CD8-positive, alpha-beta memory T cell (primary cell): ENCODE results near the gene TCEAL7. TPM values are rescaled to one million over a fixed set of nuclear protein-coding genes. Genes with fewer than 3 reads are reported as not detected.

Experiments
- CTCF ChIA-PET: fragments of 350-600 bp; sonication (Branson Sonifier 250); formaldehyde crosslinking; loops from one replicate; lab custom pipeline; 2021; ENCODE audit warnings: antibody characterized with exemption; lab: Charles Lee
- POLR2A ChIA-PET: fragments of 350-600 bp; sonication (Branson Sonifier 250); formaldehyde crosslinking; loops from one replicate; lab custom pipeline; 2021; ENCODE audit warnings: antibody characterized with exemption; lab: Charles Lee
- DNase-seq, 5 donors: peaks; one replicate each; pipeline versions ENCODE4 v3.0.0 to v3.0.0-alpha.2; 2020 to 2022; ENCODE audit warnings: mixed read lengths in 1 of 5
- H3K27ac ChIP-seq: one replicate; pipeline ENCODE4 v1.7.0; 2013; ENCODE audit warnings: low read depth, mild to moderate bottlenecking, low read length, moderate library complexity
- H3K27me3 ChIP-seq: 2 replicates; pipeline ENCODE4 v1.7.0; 2013; ENCODE audit warnings: low read length, mild to moderate bottlenecking; ENCODE audit not compliant: insufficient read depth, poor library complexity, severe bottlenecking
- H3K36me3 ChIP-seq: 2 replicates; pipeline ENCODE4 v1.7.0; 2013; ENCODE audit warnings: mild to moderate bottlenecking, low read length, moderate library complexity; ENCODE audit not compliant: insufficient read depth
- H3K4me1 ChIP-seq: 2 replicates; pipeline ENCODE4 v1.7.0; 2013; ENCODE audit warnings: mild to moderate bottlenecking, low read length, moderate library complexity; ENCODE audit not compliant: insufficient read depth
- H3K4me3 ChIP-seq: 2 replicates; pipeline ENCODE4 v1.7.0; 2013; ENCODE audit warnings: mild to moderate bottlenecking, low read length
- H3K9me3 ChIP-seq: 2 replicates; pipeline ENCODE4 v1.7.0; 2013; ENCODE audit warnings: mild to moderate bottlenecking, low read length
- H3K27ac Mint-ChIP-seq, 8 donors: one replicate each; pipeline ENCODE4 v1.8.0; 2020 to 2021; ENCODE audit warnings: mixed read lengths in 8 of 8, mild to moderate bottlenecking in 6 of 8, inconsistent platforms in 3 of 8, moderate library complexity in 3 of 8
- H3K27me3 Mint-ChIP-seq, 2 donors: one replicate each; pipeline ENCODE4 v1.8.0; 2020 to 2021; ENCODE audit warnings: mixed read lengths in 2 of 2, mild to moderate bottlenecking in 1 of 2, moderate library complexity in 1 of 2
- H3K36me3 Mint-ChIP-seq, 3 donors: one replicate each; pipeline ENCODE4 v1.8.0; 2020 to 2021; ENCODE audit warnings: mixed read lengths in 3 of 3, inconsistent platforms in 1 of 3, mild to moderate bottlenecking in 1 of 3
- H3K4me1 Mint-ChIP-seq, 3 donors: one replicate each; pipeline ENCODE4 v1.8.0; 2020 to 2021; ENCODE audit warnings: mixed read lengths in 3 of 3, inconsistent platforms in 1 of 3, mild to moderate bottlenecking in 1 of 3
- H3K4me3 Mint-ChIP-seq, 7 donors: one replicate each; pipeline ENCODE4 v1.8.0; 2020 to 2021; ENCODE audit warnings: mixed read lengths in 7 of 7, mild to moderate bottlenecking in 6 of 7, moderate library complexity in 4 of 7, inconsistent platforms in 2 of 7
- H3K9me3 Mint-ChIP-seq, 5 donors: one replicate each; pipeline ENCODE4 v1.8.0; 2020 to 2022; ENCODE audit warnings: mixed read lengths in 5 of 5, mild to moderate bottlenecking in 3 of 5, moderate library complexity in 2 of 5, inconsistent platforms in 1 of 5
- polyA plus RNA-seq: library from polyadenylated mRNA; unstranded; fragments of 300-500 nt; fragmentation: Illumina TruSeq; gene quantifications from one replicate; pipeline ENCODE4 v1.2.3, GENCODE V29; 2021
- total RNA-seq, 2 experiments: library from RNA; stranded (reverse); gene quantifications; one replicate each; pipeline ENCODE4 v1.2.3, GENCODE V29; 2021

TCEAL7 gene
- total and polyA plus RNA-seq, 3 experiments from 2014 or later: not detected

DNA sequence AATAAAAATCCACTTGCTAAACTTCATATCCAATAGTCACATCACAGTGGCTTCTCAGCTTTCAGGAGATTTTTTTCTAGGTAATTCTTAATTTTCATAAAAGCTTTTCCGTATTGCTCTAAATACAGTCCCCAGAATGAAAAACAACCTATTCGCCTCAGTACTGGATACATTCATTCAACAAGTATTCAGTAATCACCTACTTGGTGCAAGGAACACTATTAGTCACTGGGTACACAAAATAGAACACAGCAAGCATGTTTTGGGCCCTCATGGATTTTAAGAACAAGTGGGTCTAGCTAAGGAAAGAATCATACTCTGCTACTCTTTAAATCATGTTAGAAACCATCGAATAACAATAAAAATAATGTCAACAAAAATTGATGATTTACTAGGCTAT is 43.5 kb downstream of the TCEAL7 start:
- peaks cover 4 to 8% (median 5%) of the 10 kb centered on the region in 3 donors for H3K4me1 Mint-ChIP-seq
- Histone ChIP-seq H3K9me3 (no peaks in the 10 kb centered on the region), H3K4me1 (no peaks in the 10 kb centered on the region), H3K36me3 (no peaks in the 10 kb centered on the region), H3K4me3 (no peak overlapping the region), H3K27me3 (no peaks in the 10 kb centered on the region), H3K27ac (no peak overlapping the region)
- no peak overlapping the region for H3K27ac Mint-ChIP-seq
- no peaks in the 10 kb centered on the region for H3K9me3 Mint-ChIP-seq
- peaks cover 10 to 12% of the 10 kb centered on the region in 2 donors for H3K27me3 Mint-ChIP-seq
- no peaks in the 10 kb centered on the region for H3K36me3 Mint-ChIP-seq
- CTCF ChIA-PET: no interaction called here
- POLR2A ChIA-PET: no interaction called here
- H3K4me3 Mint-ChIP-seq: no peak overlapping the region
- no peak for DNase-seq

DNA sequence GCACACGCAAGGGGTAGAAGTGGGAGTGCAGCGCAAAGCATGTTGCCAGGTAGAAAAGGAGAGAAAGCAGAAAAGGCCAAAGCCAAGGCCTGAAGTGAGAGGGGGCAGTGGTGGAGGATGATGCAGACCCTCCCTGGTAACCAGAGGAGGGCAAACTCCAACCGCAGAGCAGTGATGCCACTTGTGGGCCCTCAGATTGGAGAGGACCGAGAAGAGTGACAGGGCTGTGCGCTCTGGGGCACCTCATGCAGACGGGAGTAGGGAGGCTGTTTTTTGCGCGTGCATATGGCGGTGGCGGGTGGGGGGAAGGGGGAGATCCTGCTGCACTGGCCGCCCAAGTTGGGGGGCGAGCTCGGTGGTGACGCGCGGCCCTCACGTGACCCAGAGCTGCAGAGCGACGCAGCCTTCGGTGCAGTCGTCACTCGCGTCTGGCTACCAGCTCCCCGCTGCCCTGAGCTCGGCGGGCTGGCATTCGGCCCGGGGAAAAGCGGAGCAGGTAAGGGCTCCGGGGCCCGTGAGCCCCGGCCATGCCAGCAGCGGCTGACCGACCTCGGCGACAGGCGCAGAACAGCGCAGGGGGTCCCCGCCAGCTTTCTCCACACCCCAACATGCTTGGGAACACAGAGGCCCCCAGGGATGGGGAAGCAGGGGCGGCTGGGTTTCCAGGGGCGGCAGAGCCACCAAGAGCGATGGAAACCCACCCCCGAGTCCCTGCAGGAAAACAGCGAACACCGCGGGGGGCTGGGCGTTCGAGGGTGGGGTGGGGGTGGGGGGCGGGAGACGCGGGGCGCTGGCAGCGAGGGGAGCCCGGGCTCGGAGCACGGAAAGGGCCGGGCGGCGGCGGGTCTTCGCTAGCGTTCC is 46.3 kb downstream of the TCEAL7 start, which contains the start of gene BEX3:
TSS of gene BEX3 (plus strand) at position 421 of the 861 bp plus-strand sequence. CDS start 984 bp downstream, outside the sequence.
- Mint-ChIP-seq H3K27me3 (peaks cover 8% of the 10 kb centered on the region in 2 donors), H3K27ac (peak within 1 kb of the TSS in 5 of 8 donors; percentile 14 to 83 (median 54)), H3K36me3 (no peaks in the 10 kb centered on the region), H3K4me3 (peak within 1 kb of the TSS; percentile 70 to 89 (median 74)), H3K9me3 (no peaks in the 10 kb centered on the region), H3K4me1 (peaks cover 4 to 8% (median 5%) of the 10 kb centered on the region in 3 donors)
- H3K27ac ChIP-seq: no peak within 1 kb of the TSS
- no peak within 1 kb of the TSS for H3K4me3 ChIP-seq
- no peaks in the 10 kb centered on the region for H3K36me3 ChIP-seq
- no peaks in the 10 kb centered on the region for H3K27me3 ChIP-seq
- POLR2A ChIA-PET: no interaction called here
- CTCF ChIA-PET: no interaction called here
- peak in 4 of 5 donors; percentile 1 to 53 (median 31) for DNase-seq
- no peaks in the 10 kb centered on the region for H3K4me1 ChIP-seq
- H3K9me3 ChIP-seq: no peaks in the 10 kb centered on the region

DNA sequence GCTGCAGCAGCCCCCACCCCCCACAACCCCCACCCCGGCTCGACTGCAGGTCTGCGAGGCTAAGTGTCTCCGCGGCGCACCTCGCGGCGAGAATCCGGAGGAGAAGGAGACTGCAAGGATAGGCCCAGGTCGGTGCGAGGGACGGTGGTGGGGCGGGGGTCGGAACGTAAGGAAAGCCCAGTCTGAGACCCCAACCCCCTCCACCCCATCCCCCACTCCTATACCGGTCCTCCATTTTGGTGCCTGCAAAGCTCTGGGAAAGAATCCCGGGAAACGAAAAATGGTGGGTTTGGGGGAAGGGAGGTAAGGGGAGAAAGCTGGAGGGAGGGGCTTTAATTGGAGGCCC is 46.9 kb downstream of the TCEAL7 start:
- peaks cover 4 to 8% (median 5%) of the 10 kb centered on the region in 3 donors for H3K4me1 Mint-ChIP-seq
- Histone ChIP-seq H3K27me3 (no peaks in the 10 kb centered on the region), H3K27ac (no peak overlapping the region), H3K4me3 (no peak overlapping the region), H3K36me3 (no peaks in the 10 kb centered on the region), H3K9me3 (no peaks in the 10 kb centered on the region), H3K4me1 (no peaks in the 10 kb centered on the region)
- H3K9me3 Mint-ChIP-seq: no peaks in the 10 kb centered on the region
- peaks cover 8% of the 10 kb centered on the region in 2 donors for H3K27me3 Mint-ChIP-seq
- peak overlapping the region in 3 of 8 donors; percentile 14 to 30 (median 29) for H3K27ac Mint-ChIP-seq
- no peaks in the 10 kb centered on the region for H3K36me3 Mint-ChIP-seq
- CTCF ChIA-PET: no interaction called here
- POLR2A ChIA-PET: no interaction called here
- no peak for DNase-seq
- peak overlapping the region; percentile 69 to 86 (median 72) for H3K4me3 Mint-ChIP-seq

DNA sequence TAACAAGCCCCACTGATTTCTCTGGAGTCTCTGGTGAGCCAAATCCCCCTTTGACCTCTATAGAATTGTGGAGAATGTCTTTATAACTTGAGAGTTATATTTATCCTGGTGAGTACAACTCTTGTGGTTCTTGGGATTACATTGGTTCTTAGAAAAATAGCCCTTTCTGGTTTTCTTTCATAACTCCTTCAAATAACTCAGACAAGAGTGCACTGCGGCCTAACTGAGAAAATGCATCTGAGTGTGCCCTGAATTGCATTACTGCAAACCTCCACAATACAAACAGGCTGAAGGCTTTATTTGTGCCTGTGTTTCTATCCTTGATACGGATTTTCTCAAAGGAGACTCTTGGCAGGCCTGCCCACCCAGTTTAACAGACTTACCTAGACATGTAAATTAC is 49.0 kb downstream of the TCEAL7 start:
- CTCF ChIA-PET: no interaction called here
- H3K27ac Mint-ChIP-seq: no peak overlapping the region
- Histone ChIP-seq H3K4me1 (no peaks in the 10 kb centered on the region), H3K27ac (no peak overlapping the region), H3K4me3 (no peak overlapping the region), H3K36me3 (no peaks in the 10 kb centered on the region), H3K9me3 (no peaks in the 10 kb centered on the region), H3K27me3 (no peaks in the 10 kb centered on the region)
- DNase-seq: no peak
- H3K4me3 Mint-ChIP-seq: peak overlapping the region in 2 of 7 donors; percentile 30 to 65
- no peaks in the 10 kb centered on the region for H3K36me3 Mint-ChIP-seq
- H3K4me1 Mint-ChIP-seq: peaks cover 4 to 8% (median 5%) of the 10 kb centered on the region in 3 donors
- H3K9me3 Mint-ChIP-seq: no peaks in the 10 kb centered on the region
- POLR2A ChIA-PET: no interaction called here
- H3K27me3 Mint-ChIP-seq: peaks cover 8 to 12% of the 10 kb centered on the region in 2 donors

Other genes with a start within 250 kb of the TCEAL7 start
- gene NXF3, start 237.1 kb upstream of the TCEAL7 start, total RNA-seq: not detected
- gene NXF3, start 237.1 kb upstream of the TCEAL7 start, polyA plus RNA-seq: not detected
- gene BEX4, start 115.1 kb upstream of the TCEAL7 start, total RNA-seq: 10 to 100 TPM; 11.5 to 12.6 TPM
- gene BEX4, start 115.1 kb upstream of the TCEAL7 start, polyA plus RNA-seq: 60.6 TPM
- gene TCEAL8, start 75.1 kb upstream of the TCEAL7 start, total RNA-seq: 10 to 100 TPM; 25.7 to 26.4 TPM
- gene TCEAL8, start 75.1 kb upstream of the TCEAL7 start, polyA plus RNA-seq: 56.3 TPM
- not detected for gene TCEAL5, start 53.5 kb upstream of the TCEAL7 start, total RNA-seq
- gene TCEAL5, start 53.5 kb upstream of the TCEAL7 start, polyA plus RNA-seq: not detected
- 1 to 10 TPM; 8.9 to 9.0 TPM for gene BEX2, start 19.2 kb upstream of the TCEAL7 start, total RNA-seq
- 68.6 TPM for gene BEX2, start 19.2 kb upstream of the TCEAL7 start, polyA plus RNA-seq
- gene TCEAL9, start 26.3 kb downstream of the TCEAL7 start, total RNA-seq: 1 to 10 TPM; 2.8 to 3.4 TPM
- gene TCEAL9, start 26.3 kb downstream of the TCEAL7 start, polyA plus RNA-seq: 1.0 TPM
- gene BEX3, start 46.3 kb downstream of the TCEAL7 start, total RNA-seq: 10 to 100 TPM in 1 of 2 experiments, 1 to 10 TPM in 1; 9.5 to 10.6 TPM
- gene BEX3, start 46.3 kb downstream of the TCEAL7 start, polyA plus RNA-seq: 33.7 TPM
- under 1 TPM in 1 of 2 experiments, not detected in 1; 0.13 TPM for gene RAB40A, start 189.2 kb downstream of the TCEAL7 start, total RNA-seq
- not detected for gene RAB40A, start 189.2 kb downstream of the TCEAL7 start, polyA plus RNA-seq